HepG2 (cell line): ENCODE data around the gene HTR6. TPM values are rescaled to one million over a fixed set of nuclear protein-coding genes. Genes with fewer than 3 reads are reported as not detected.
A peak's percentile ranks its signal among the peaks of the same experiment; 100 is the strongest.

Experiments used
- DZIP1 ChIP-seq: sonication (generic); formaldehyde crosslinking; IDR thresholded peaks from 2 replicates; pipeline ENCODE4 v1.5.0; 2020; ENCODE audit warnings: mild to moderate bottlenecking, missing genetic modification reagents
- IRF2 ChIP-seq: IDR thresholded peaks from 2 replicates; pipeline ENCODE4 v1.6.1; 2018; ENCODE audit warnings: missing genetic modification reagents, missing compliant biosample characterization
- KDM6A ChIP-seq: IDR thresholded peaks from 2 replicates; pipeline ENCODE4 v1.6.1; 2016; ENCODE audit warnings: low read depth
- KLF16 ChIP-seq, 2 experiments: sonication (generic) in 1 of 2; formaldehyde crosslinking in 1 of 2; IDR thresholded peaks; 2 replicates each; pipeline versions ENCODE4 v1.6.1 to v1.8.0; 2016 to 2023; ENCODE audit warnings: missing genetic modification reagents in 2 of 2, missing compliant biosample characterization in 1 of 2
- MTA1 ChIP-seq: sonication (generic); formaldehyde crosslinking; IDR thresholded peaks from 2 replicates; pipeline ENCODE4 v1.4.0; 2020; ENCODE audit warnings: missing genetic modification reagents, mild to moderate bottlenecking, borderline replicate concordance
- MYC ChIP-seq: sonication (generic); formaldehyde crosslinking; IDR thresholded peaks from 2 replicates; pipeline ENCODE4 v1.9.0; 2021; ENCODE audit warnings: missing genetic modification reagents, borderline replicate concordance
- SIX4 ChIP-seq: sonication (generic); formaldehyde crosslinking; IDR thresholded peaks from 2 replicates; pipeline ENCODE4 v1.4.0; 2020; ENCODE audit warnings: missing genetic modification reagents
- SMYD3 ChIP-seq: sonication (generic); formaldehyde crosslinking; IDR thresholded peaks from 2 replicates; pipeline ENCODE4 v1.8.1; 2023; ENCODE audit warnings: mild to moderate bottlenecking, missing genetic modification reagents
- TIGD3 ChIP-seq: sonication (generic); formaldehyde crosslinking; IDR thresholded peaks from 2 replicates; pipeline ENCODE4 v1.5.1; 2020; ENCODE audit warnings: mild to moderate bottlenecking, missing genetic modification reagents, borderline replicate concordance
- XBP1 ChIP-seq: sonication (generic); formaldehyde crosslinking; IDR thresholded peaks from 2 replicates; pipeline ENCODE4 v1.5.0; 2020; ENCODE audit warnings: missing genetic modification reagents
- ZBTB38 ChIP-seq: sonication (generic); formaldehyde crosslinking; IDR thresholded peaks from 2 replicates; pipeline ENCODE4 v1.5.1; 2020; ENCODE audit warnings: mild to moderate bottlenecking, missing genetic modification reagents
- ZFP36L2 ChIP-seq: sonication (generic); formaldehyde crosslinking; IDR thresholded peaks from 2 replicates; pipeline ENCODE4 v1.4.0; 2020; ENCODE audit warnings: missing genetic modification reagents
- ZNF101 ChIP-seq: sonication (generic); formaldehyde crosslinking; IDR thresholded peaks from 2 replicates; pipeline ENCODE4 v1.4.0; 2020; ENCODE audit warnings: mild to moderate bottlenecking, low read depth, missing genetic modification reagents, borderline replicate concordance
- ZNF510 ChIP-seq: sonication (generic); formaldehyde crosslinking; IDR thresholded peaks from 2 replicates; pipeline ENCODE4 v1.4.0; 2020; ENCODE audit warnings: low read depth, mild to moderate bottlenecking, missing genetic modification reagents
- ZNF672 ChIP-seq: sonication (generic); formaldehyde crosslinking; IDR thresholded peaks from 2 replicates; pipeline ENCODE4 v1.8.1; 2022; ENCODE audit warnings: missing genetic modification reagents
- ZNF749 ChIP-seq: sonication (generic); formaldehyde crosslinking; IDR thresholded peaks from 2 replicates; pipeline ENCODE4 v1.8.0; 2022; ENCODE audit warnings: mild to moderate bottlenecking, missing genetic modification reagents, moderate library complexity, borderline replicate concordance
- ZNF781 ChIP-seq: sonication (generic); formaldehyde crosslinking; IDR thresholded peaks from 2 replicates; pipeline ENCODE4 v1.5.1; 2020; ENCODE audit warnings: borderline replicate concordance, mild to moderate bottlenecking, missing genetic modification reagents; ENCODE audit errors: not compliant biosample characterization
- polyA plus RNA-seq, 8 experiments: library from polyadenylated mRNA; depleted of rRNA in 3 of 8; stranded (reverse) in 7 of 8; unstranded in 1 of 8; fragments of >200 nt; fragmentation: Illumina TruSeq in 4 of 8; extraction: Trizol in 4 of 8; gene quantifications; 2 replicates each; pipeline versions ENCODE4 v1.2.1 to v1.2.3, GENCODE V29; 2011 to 2016; ENCODE audit warnings: low read depth in 4 of 8, missing spikeins in 1 of 8, mixed read lengths in 1 of 8; ENCODE audit not compliant: insufficient read depth in 1 of 8
- total RNA-seq, 5 experiments: library from RNA; depleted of rRNA; stranded (reverse); fragments of >200 nt; fragmentation: Illumina TruSeq; extraction: Trizol; gene quantifications; 2 replicates each; pipeline ENCODE4 v1.2.3, GENCODE V29; 2016; ENCODE audit warnings: low read depth in 1 of 5
- TF ChIP-seq, protein P1 (sequence below): IDR thresholded peaks from 2 replicates; pipeline ENCODE4 v1.6.1; 2018; ENCODE audit warnings: missing genetic modification reagents
- TF ChIP-seq, protein P2 (sequence below): IDR thresholded peaks from 2 replicates; pipeline ENCODE4 v1.6.1; 2016
- TF ChIP-seq, protein P3 (sequence below): sonication (generic); formaldehyde crosslinking; IDR thresholded peaks from 2 replicates; pipeline ENCODE4 v1.8.1; 2023; ENCODE audit warnings: missing genetic modification reagents, inconsistent platforms, borderline replicate concordance
- TF ChIP-seq, protein P4 (sequence below): sonication (generic); formaldehyde crosslinking; IDR thresholded peaks from 2 replicates; pipeline ENCODE4 v1.5.0; 2020; ENCODE audit warnings: mild to moderate bottlenecking, missing genetic modification reagents

The HTR6 gene
- total and polyA plus RNA-seq, 2 of the 13 experiments (the other 11 are each of a cell fraction or from before 2014, with no cell fraction given) = 0.04 TPM; not detected in 1

DNA sequence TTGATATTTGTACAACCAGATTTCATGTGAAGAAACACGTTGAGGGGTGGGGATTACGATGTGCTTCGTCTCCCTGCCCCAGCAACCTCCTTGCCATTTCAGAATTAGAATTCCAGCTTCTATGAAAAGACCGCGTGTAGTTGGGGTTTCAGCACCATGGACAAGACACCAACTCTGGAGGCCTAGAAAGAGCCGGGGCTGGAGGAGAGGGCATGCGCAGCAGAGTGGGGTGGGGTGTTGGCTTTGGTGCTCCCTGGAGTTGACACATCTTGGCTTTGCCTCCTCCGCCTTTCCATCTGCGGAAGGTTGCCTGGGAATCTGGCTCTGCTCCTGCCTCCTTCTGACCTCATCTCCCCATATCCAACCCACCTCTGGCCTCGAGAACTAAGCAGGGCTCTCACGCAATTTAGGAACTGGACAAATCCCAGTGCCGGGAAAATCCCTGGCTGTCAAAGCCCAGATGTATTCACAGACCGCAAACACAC lies 11.8 kb downstream of the HTR6 start (continued):
- TF ChIP-seq KLF16 (CRISPR knock-in tag; IDR thresholded peaks at IDR 0.05) (0 out of 4 replicates have a peak, but pooled peaks of 1 of the 2 experiments have one; percentile 60), ZFP36L2 (no peak), ZNF781 (CRISPR knock-in tag) (peak; percentile 71), XBP1 (no peak), DZIP1 (CRISPR knock-in tag) (no peak), TIGD3 (CRISPR knock-in tag) (peak; percentile 72; the same call in 1 of the 2 replicates), MYC (CRISPR knock-in tag) (no peak), ZBTB38 (CRISPR knock-in tag) (no peak), ZNF749 (CRISPR knock-in tag) (no peak), SMYD3 (CRISPR knock-in tag) (no peak), ZNF101 (CRISPR knock-in tag) (no peak), ZNF672 (no peak), ZNF510 (no peak), KDM6A (CRISPR knock-in tag) (no peak), IRF2 (CRISPR knock-in tag) (no peak), SIX4 (CRISPR knock-in tag) (peak; percentile 31; the same call in 1 of the 2 replicates), MTA1 (CRISPR knock-in tag) (no peak)
- TF ChIP-seq, protein P1, sequence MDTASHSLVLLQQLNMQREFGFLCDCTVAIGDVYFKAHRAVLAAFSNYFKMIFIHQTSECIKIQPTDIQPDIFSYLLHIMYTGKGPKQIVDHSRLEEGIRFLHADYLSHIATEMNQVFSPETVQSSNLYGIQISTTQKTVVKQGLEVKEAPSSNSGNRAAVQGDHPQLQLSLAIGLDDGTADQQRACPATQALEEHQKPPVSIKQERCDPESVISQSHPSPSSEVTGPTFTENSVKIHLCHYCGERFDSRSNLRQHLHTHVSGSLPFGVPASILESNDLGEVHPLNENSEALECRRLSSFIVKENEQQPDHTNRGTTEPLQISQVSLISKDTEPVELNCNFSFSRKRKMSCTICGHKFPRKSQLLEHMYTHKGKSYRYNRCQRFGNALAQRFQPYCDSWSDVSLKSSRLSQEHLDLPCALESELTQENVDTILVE (CRISPR knock-in tag) = peak; percentile 37; the same call in 1 of the 2 replicates
- TF ChIP-seq, protein P2, sequence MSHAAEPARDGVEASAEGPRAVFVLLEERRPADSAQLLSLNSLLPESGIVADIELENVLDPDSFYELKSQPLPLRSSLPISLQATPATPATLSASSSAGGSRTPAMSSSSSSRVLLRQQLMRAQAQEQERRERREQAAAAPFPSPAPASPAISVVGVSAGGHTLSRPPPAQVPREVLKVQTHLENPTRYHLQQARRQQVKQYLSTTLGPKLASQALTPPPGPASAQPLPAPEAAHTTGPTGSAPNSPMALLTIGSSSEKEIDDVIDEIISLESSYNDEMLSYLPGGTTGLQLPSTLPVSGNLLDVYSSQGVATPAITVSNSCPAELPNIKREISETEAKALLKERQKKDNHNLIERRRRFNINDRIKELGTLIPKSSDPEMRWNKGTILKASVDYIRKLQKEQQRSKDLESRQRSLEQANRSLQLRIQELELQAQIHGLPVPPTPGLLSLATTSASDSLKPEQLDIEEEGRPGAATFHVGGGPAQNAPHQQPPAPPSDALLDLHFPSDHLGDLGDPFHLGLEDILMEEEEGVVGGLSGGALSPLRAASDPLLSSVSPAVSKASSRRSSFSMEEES (CRISPR knock-in tag) = peak; percentile 63
- TF ChIP-seq, protein P3, sequence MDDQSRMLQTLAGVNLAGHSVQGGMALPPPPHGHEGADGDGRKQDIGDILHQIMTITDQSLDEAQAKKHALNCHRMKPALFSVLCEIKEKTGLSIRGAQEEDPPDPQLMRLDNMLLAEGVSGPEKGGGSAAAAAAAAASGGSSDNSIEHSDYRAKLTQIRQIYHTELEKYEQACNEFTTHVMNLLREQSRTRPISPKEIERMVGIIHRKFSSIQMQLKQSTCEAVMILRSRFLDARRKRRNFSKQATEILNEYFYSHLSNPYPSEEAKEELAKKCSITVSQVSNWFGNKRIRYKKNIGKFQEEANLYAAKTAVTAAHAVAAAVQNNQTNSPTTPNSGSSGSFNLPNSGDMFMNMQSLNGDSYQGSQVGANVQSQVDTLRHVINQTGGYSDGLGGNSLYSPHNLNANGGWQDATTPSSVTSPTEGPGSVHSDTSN (CRISPR knock-in tag) = 0 out of 2 replicates have a peak, but pooled peaks have one; percentile 28
- TF ChIP-seq, protein P4, sequence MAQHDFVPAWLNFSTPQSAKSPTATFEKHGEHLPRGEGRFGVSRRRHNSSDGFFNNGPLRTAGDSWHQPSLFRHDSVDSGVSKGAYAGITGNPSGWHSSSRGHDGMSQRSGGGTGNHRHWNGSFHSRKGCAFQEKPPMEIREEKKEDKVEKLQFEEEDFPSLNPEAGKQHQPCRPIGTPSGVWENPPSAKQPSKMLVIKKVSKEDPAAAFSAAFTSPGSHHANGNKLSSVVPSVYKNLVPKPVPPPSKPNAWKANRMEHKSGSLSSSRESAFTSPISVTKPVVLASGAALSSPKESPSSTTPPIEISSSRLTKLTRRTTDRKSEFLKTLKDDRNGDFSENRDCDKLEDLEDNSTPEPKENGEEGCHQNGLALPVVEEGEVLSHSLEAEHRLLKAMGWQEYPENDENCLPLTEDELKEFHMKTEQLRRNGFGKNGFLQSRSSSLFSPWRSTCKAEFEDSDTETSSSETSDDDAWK = no peak
